ENCODE data around the gene SUGCT. TPM values are rescaled to one million over a fixed set of nuclear protein-coding genes. Genes with fewer than 3 reads are reported as not detected.

Gene SUGCT
- total and polyA plus RNA-seq, 2 of the 13 experiments (the other 11 are each of a cell fraction or from before 2014, with no cell fraction given), result 10.1 to 22.2 TPM

DNA sequence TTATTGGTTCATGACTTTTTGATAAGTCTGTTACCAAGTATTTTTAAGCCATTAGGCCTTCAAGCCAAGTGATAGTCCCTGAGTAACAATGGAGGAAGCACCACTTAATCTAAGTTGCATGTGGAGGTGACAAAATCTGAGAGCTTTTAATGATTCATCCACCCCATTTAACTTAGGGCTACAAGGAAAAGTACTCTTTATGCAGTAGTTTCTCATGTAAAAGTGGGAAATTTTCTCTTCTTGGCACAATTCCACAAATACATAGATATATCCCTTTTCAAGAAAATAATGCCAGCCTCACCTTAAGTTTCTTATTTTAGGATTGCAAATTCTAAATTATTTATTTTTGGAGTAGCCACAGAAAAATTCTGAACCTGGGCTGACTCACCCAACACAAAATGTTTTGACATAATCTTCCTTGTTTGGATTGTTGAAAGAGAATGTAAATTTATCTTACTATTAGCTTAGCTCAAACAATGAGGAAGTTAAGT, 85.7 kb downstream of the SUGCT start:
- Histone ChIP-seq H3K79me2 (ENCODE audit: insufficient read depth, low read length) (no peaks in the 10 kb centered on the region), H3K9ac (ENCODE audit: insufficient read depth, low read depth, low read length) (no peak overlapping the region), H3K36me3 (replicated peaks in 1 of 2; ENCODE audit: control insufficient read depth in 1 of 2, insufficient read depth in 2 of 2, low read length in 2 of 2) (peaks cover 0 to 3% of the 10 kb centered on the region in 2 experiments; a peak in 1 of 5 replicates), H2AFZ (ENCODE audit: low read length) (no peak overlapping the region), H4K20me1 (ENCODE audit: insufficient read depth, low read length) (no peaks in the 10 kb centered on the region), H3K27me3 (ENCODE audit: control insufficient read depth in 1 of 2, insufficient read depth in 2 of 2, low read length in 2 of 2) (no peaks in the 10 kb centered on the region), H3K4me1 (ENCODE audit: insufficient read depth, low read length) (no peaks in the 10 kb centered on the region), H3K4me3 (replicated peaks in 1 of 3; ENCODE audit: insufficient read depth in 1 of 3, low read depth in 2 of 3, low read length in 3 of 3) (no peak overlapping the region), H3K4me2 (ENCODE audit: low read depth, low read length) (no peak overlapping the region), H3K27ac (ENCODE audit: extremely low read length, insufficient read depth, low read length) (no peak overlapping the region), H3K9me3 (ENCODE audit: low read length) (no peaks in the 10 kb centered on the region)
- TF ChIP-seq NFKBIZ (CRISPR knock-in tag; IDR thresholded peaks at IDR 0.05), result no peak
- no peak for TF ChIP-seq NFIC (IDR thresholded peaks at IDR 0.05; ENCODE audit: low read length)
- TF ChIP-seq PTBP1 (IDR thresholded peaks at IDR 0.05; ENCODE audit: low read depth, low read length, poor library complexity, severe bottlenecking), result no peak
- TF ChIP-seq HOXA9 (CRISPR knock-in tag; IDR thresholded peaks at IDR 0.05; ENCODE audit: borderline replicate concordance), result no peak
- no peak for TF ChIP-seq ZNF7 (CRISPR knock-in tag; IDR thresholded peaks at IDR 0.05)
- no peak for TF ChIP-seq ZNF577 (CRISPR knock-in tag; IDR thresholded peaks at IDR 0.05; ENCODE audit: borderline replicate concordance, low read depth)
- in situ Hi-C loops (cut with HindIII; ENCODE audit: extremely low pct_ligation_motif_present, low pct_unique_long_range_greater_than_20kb), result no loop called here
- DNase-seq (ENCODE audit: low spot score) (no peak), ATAC-seq (no peak), FAIRE-seq (no peak)
- ChIA-PET CTCF (ENCODE audit: low intra/inter-chr PET ratio, low total read pairs) (no interaction called here), POLR2A (no interaction called here)
- BruUV-seq (replicated peaks), result no TSS peak
- intact Hi-C loops (cut with micrococcal nuclease; ENCODE audit: unreplicated experiment), result no loop called here

DNA sequence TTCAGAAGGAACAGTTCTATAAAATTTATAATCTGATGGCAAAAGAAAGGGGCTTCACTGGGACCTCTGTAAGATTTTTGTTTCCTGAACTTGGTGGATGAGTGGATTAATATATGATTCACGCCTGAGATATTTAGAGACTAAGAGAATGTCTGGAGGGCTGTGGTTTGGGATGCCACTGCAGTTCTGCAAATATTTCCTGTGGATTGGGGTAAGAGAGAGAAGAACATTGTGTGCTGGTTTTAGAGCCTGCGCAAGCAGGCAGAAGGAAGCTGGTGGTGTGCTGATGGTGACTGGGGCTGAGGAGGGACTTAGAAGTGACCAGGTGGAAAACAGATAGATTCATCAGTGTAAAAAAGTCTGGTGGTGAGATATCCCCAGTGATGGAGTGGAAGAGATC, 87.0 kb downstream of the SUGCT start:
- ChIA-PET CTCF (ENCODE audit: low intra/inter-chr PET ratio, low total read pairs) (no interaction called here), POLR2A (no interaction called here)
- H2AFZ ChIP-seq (ENCODE audit: low read length), result no peak overlapping the region
- BruUV-seq (replicated peaks), result no TSS peak
- no peak overlapping the region for H3K4me3 ChIP-seq (replicated peaks in 1 of 3; ENCODE audit: insufficient read depth in 1 of 3, low read depth in 2 of 3, low read length in 3 of 3)
- H3K79me2 ChIP-seq (ENCODE audit: insufficient read depth, low read length), result no peaks in the 10 kb centered on the region
- H3K9ac ChIP-seq (ENCODE audit: insufficient read depth, low read depth, low read length), result no peak overlapping the region
- FAIRE-seq (no peak), DNase-seq (ENCODE audit: low spot score) (no peak), ATAC-seq (no peak)
- no peak overlapping the region for H3K27ac ChIP-seq (ENCODE audit: extremely low read length, insufficient read depth, low read length)
- H3K36me3 ChIP-seq (replicated peaks in 1 of 2; ENCODE audit: control insufficient read depth in 1 of 2, insufficient read depth in 2 of 2, low read length in 2 of 2), result peaks cover 0 to 3% of the 10 kb centered on the region in 2 experiments; a peak in 1 of 5 replicates
- no peaks in the 10 kb centered on the region for H3K4me1 ChIP-seq (ENCODE audit: insufficient read depth, low read length)
- intact Hi-C loops (cut with micrococcal nuclease; ENCODE audit: unreplicated experiment), result no loop called here
- no peaks in the 10 kb centered on the region for H4K20me1 ChIP-seq (ENCODE audit: insufficient read depth, low read length)
- in situ Hi-C loops (cut with HindIII; ENCODE audit: extremely low pct_ligation_motif_present, low pct_unique_long_range_greater_than_20kb), result no loop called here
- no peaks in the 10 kb centered on the region for H3K27me3 ChIP-seq (ENCODE audit: control insufficient read depth in 1 of 2, insufficient read depth in 2 of 2, low read length in 2 of 2)
- WGBS (ENCODE audit: low lambda C conversion rate), result 100% methylated on average over 2 of the region's 2 CpGs
- no peaks in the 10 kb centered on the region for H3K9me3 ChIP-seq (ENCODE audit: low read length)
- no peak overlapping the region for H3K4me2 ChIP-seq (ENCODE audit: low read depth, low read length)
- TF ChIP-seq ARID2 (CRISPR knock-in tag; IDR thresholded peaks at IDR 0.05; ENCODE audit: borderline replicate concordance) (no peak), POLR2AphosphoS5 (IDR thresholded peaks at IDR 0.05; ENCODE audit: low read depth, low read length) (no peak), ZNF431 (CRISPR knock-in tag; IDR thresholded peaks at IDR 0.05; ENCODE audit: borderline replicate concordance, low read depth) (no peak), DNMT1 (CRISPR knock-in tag; IDR thresholded peaks at IDR 0.05) (no peak), EED (CRISPR knock-in tag; IDR thresholded peaks at IDR 0.05) (no peak), CC2D1A (CRISPR knock-in tag; IDR thresholded peaks at IDR 0.05) (no peak), NCOR1 (IDR thresholded peaks at IDR 0.05; ENCODE audit: borderline replicate concordance, low read length) (no peak), FOXK2 (IDR thresholded peaks at IDR 0.05) (no peak), ZNF432 (CRISPR knock-in tag; IDR thresholded peaks at IDR 0.05; ENCODE audit: borderline replicate concordance) (no peak), NFE2L1 (CRISPR knock-in tag; IDR thresholded peaks at IDR 0.05; ENCODE audit: borderline replicate concordance) (no peak), BORCS8-MEF2B (CRISPR knock-in tag; IDR thresholded peaks at IDR 0.05) (no peak), ZNF567 (CRISPR knock-in tag; IDR thresholded peaks at IDR 0.05; ENCODE audit: borderline replicate concordance) (no peak), ZNF3 (CRISPR knock-in tag; IDR thresholded peaks at IDR 0.05) (no peak), HOXA5 (CRISPR knock-in tag; IDR thresholded peaks at IDR 0.05) (no peak)
- TF ChIP-seq, protein P1, sequence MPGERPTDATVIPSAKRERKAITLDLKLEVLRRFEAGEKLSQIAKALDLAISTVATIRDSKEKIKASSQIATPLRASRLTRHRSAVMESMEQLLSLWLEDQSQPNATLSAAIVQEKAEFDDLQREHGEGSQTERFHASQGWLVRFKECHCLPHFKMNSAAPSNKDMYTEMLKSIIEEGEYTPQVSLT (CRISPR knock-in tag; IDR thresholded peaks at IDR 0.05; ENCODE audit: borderline replicate concordance, low read depth), result no peak
- TF ChIP-seq, protein P2, sequence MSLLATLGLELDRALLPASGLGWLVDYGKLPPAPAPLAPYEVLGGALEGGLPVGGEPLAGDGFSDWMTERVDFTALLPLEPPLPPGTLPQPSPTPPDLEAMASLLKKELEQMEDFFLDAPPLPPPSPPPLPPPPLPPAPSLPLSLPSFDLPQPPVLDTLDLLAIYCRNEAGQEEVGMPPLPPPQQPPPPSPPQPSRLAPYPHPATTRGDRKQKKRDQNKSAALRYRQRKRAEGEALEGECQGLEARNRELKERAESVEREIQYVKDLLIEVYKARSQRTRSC (CRISPR knock-in tag; IDR thresholded peaks at IDR 0.05; ENCODE audit: low read depth), result no peak
